ENCODE results near the gene TTC12.

TTC12 gene

DNA sequence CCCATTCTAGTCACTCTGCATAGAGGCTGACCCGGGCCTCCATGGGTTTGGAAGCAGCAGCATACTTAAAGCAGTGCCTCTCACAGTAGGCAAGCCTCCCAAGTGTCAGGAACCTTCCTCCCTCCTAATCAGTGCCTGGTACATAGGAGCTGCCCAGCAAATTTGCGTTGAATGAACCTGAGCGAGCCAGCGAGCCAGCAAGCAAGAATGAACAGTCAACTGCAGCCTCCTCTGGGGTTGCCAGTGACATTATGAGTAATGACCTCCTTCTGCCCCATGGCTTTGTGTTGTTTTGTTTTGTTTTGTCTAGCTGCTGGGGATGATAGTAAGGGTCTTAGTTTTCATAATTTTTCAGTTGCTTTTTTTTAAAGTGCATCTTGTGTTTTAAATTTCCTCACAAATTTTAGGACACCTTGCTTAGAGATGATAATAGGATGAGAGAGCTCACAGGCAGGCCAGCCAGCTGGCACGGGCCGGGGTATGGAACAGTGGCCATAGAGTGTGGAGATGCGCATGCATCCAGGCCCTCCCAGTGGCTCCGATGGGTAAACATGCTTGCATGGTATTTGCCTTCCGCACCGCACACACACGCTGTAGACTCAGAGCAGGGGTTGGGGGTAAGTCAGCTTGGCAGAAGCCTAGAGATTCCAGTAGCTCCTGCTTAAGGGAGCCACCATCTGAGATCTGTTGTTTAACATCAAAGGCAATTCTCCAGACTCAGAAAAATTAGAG is 36.1 kb downstream of the TTC12 start:
- H3K4me3 ChIP-seq (ENCODE audit: low read depth, low read length), result no peak overlapping the region
- no peak for DNase-seq (ENCODE audit: low read depth)
- TF ChIP-seq, protein P1, sequence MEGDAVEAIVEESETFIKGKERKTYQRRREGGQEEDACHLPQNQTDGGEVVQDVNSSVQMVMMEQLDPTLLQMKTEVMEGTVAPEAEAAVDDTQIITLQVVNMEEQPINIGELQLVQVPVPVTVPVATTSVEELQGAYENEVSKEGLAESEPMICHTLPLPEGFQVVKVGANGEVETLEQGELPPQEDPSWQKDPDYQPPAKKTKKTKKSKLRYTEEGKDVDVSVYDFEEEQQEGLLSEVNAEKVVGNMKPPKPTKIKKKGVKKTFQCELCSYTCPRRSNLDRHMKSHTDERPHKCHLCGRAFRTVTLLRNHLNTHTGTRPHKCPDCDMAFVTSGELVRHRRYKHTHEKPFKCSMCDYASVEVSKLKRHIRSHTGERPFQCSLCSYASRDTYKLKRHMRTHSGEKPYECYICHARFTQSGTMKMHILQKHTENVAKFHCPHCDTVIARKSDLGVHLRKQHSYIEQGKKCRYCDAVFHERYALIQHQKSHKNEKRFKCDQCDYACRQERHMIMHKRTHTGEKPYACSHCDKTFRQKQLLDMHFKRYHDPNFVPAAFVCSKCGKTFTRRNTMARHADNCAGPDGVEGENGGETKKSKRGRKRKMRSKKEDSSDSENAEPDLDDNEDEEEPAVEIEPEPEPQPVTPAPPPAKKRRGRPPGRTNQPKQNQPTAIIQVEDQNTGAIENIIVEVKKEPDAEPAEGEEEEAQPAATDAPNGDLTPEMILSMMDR (IDR thresholded peaks at IDR 0.05; ENCODE audit: low read depth, low read length), result no peak
- TF ChIP-seq POLR2A (IDR thresholded peaks at IDR 0.05; ENCODE audit: extremely low read depth, insufficient read length) (no peak), MYC (IDR thresholded peaks at IDR 0.05; ENCODE audit: low read depth, low read length) (no peak)
- TF ChIP-seq, protein P2, sequence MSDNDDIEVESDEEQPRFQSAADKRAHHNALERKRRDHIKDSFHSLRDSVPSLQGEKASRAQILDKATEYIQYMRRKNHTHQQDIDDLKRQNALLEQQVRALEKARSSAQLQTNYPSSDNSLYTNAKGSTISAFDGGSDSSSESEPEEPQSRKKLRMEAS (IDR thresholded peaks at IDR 0.05; ENCODE audit: low read depth, low read length), result no peak

DNA sequence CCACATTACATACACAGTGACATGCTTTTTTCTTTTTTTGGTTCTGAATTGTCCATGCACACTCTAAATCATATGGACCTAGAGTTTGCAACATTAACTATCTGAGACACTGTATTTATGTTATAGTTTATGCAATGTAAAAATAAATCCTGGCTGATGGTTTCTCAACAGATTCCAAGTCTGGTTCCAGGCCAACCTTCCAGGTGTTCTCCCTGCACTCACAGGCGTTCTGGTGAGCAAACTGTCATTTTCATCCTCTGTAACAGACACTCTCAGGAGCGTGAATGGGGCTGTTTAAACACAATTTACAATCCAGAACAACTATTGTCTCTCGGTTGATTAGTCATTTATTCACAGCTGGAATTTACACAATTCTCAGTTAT is 36.7 kb downstream of the TTC12 start:
- DNase-seq (ENCODE audit: low read depth), result no peak
- no peak overlapping the region for H3K4me3 ChIP-seq (ENCODE audit: low read depth, low read length)
- TF ChIP-seq POLR2A (IDR thresholded peaks at IDR 0.05; ENCODE audit: extremely low read depth, insufficient read length), result no peak
- TF ChIP-seq, protein P2 (IDR thresholded peaks at IDR 0.05; ENCODE audit: low read depth, low read length), result no peak
- TF ChIP-seq MYC (IDR thresholded peaks at IDR 0.05; ENCODE audit: low read depth, low read length), result no peak
- TF ChIP-seq, protein P1 (IDR thresholded peaks at IDR 0.05; ENCODE audit: low read depth, low read length), result no peak

DNA sequence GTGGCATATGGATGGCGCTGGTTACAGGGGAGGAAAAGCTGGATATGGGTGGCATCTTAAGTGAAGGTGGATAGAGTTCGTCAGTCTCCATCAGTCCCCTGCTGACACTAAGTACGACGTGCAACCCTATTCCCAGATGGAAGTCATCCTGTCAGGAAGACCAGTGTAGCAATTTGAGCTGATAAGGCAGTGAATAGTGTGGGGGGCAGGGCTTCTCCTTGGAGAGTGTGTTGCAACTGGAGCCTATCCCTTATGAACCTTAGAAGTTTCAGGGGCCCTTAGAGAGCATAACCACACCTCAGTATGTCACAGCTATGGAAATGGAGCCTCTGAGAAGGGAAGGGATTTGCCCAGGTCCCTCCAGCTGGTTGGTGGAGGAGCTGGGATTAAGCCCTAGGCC is 37.1 kb downstream of the TTC12 start:
- TF ChIP-seq POLR2A (IDR thresholded peaks at IDR 0.05; ENCODE audit: extremely low read depth, insufficient read length) (no peak), MYC (IDR thresholded peaks at IDR 0.05; ENCODE audit: low read depth, low read length) (no peak)
- TF ChIP-seq, protein P1 (IDR thresholded peaks at IDR 0.05; ENCODE audit: low read depth, low read length), result no peak
- TF ChIP-seq, protein P2 (IDR thresholded peaks at IDR 0.05; ENCODE audit: low read depth, low read length), result no peak
- no peak for DNase-seq (ENCODE audit: low read depth)
- no peak overlapping the region for H3K4me3 ChIP-seq (ENCODE audit: low read depth, low read length)

DNA sequence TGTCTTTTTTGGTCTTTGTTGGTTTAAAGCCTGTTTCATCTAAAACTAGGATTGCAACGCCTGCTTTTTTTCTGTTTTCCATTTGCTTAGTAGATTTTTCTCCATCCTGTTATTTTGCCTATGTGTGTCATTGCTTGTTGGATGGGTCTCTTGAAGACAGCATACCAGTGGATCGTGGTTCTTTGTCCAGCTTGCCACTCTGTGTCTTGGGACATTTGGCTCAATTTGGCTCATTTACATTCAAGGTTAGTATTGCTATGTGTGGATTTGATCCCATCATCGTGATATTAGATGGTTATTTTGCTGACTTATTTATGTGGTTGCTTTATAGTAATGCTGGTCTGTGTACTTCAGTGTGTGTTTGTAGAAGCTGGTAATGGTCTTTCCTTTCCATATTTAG is 41.8 kb downstream of the TTC12 start:
- no peak overlapping the region for H3K4me3 ChIP-seq (ENCODE audit: low read depth, low read length)
- no peak for DNase-seq (ENCODE audit: low read depth)
- TF ChIP-seq, protein P2 (IDR thresholded peaks at IDR 0.05; ENCODE audit: low read depth, low read length), result no peak
- no peak for TF ChIP-seq MYC (IDR thresholded peaks at IDR 0.05; ENCODE audit: low read depth, low read length)
- TF ChIP-seq POLR2A (IDR thresholded peaks at IDR 0.05; ENCODE audit: extremely low read depth, insufficient read length), result no peak
- TF ChIP-seq, protein P1 (IDR thresholded peaks at IDR 0.05; ENCODE audit: low read depth, low read length), result no peak

DNA sequence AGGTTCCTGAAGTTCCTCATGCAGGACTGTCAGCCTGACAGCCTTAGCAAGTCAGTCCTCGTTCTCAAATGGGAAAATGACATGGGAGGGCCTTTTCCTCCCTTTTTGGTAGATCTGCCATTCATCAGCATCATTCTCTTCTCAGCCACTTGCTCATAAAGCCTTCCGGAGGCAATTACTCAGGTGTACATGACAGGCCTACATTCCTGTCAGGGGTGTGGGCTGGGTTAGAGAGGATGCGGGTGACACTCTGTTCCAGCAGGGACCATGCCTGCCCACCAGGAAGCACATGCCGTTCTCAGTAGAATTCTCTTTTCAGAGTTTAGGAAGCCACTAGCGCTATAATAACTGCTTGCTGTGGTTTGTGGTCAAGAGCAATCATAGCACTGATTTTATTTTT is 49.0 kb downstream of the TTC12 start:
- no peak overlapping the region for H3K4me3 ChIP-seq (ENCODE audit: low read depth, low read length)
- TF ChIP-seq MYC (IDR thresholded peaks at IDR 0.05; ENCODE audit: low read depth, low read length) (no peak), POLR2A (IDR thresholded peaks at IDR 0.05; ENCODE audit: extremely low read depth, insufficient read length) (no peak)
- TF ChIP-seq, protein P2 (IDR thresholded peaks at IDR 0.05; ENCODE audit: low read depth, low read length), result no peak
- TF ChIP-seq, protein P1 (IDR thresholded peaks at IDR 0.05; ENCODE audit: low read depth, low read length), result no peak
- no peak for DNase-seq (ENCODE audit: low read depth)
